ENCODE measurements around the gene CYP46A1.

CYP46A1 gene

GRCh38 chr14:99664058-99664936, 19.8 kb upstream of the CYP46A1 start:
- no peak for TF ChIP-seq GABPA (IDR thresholded peaks at IDR 0.05; ENCODE audit: low read depth)
- Histone ChIP-seq H3K27ac (replicated peaks) (no peak overlapping the region), H3K27me3 (ENCODE audit: insufficient read depth, poor library complexity, severe bottlenecking) (peaks cover 3% of the 10 kb centered on the region), H3K4me3 (replicated peaks; ENCODE audit: insufficient read depth, low read length) (no peak overlapping the region)
- no peak for DNase-seq (ENCODE audit: low read depth in 1 of 2, low spot score in 1 of 2)

- H3K27ac ChIP-seq (replicated peaks): no peak overlapping the region
- no peak for DNase-seq (ENCODE audit: low read depth in 1 of 2, low spot score in 1 of 2)
- no peak overlapping the region for H3K4me3 ChIP-seq (replicated peaks; ENCODE audit: insufficient read depth, low read length)
- H3K27me3 ChIP-seq (ENCODE audit: insufficient read depth, poor library complexity, severe bottlenecking): peaks cover 3% of the 10 kb centered on the region
- TF ChIP-seq, protein P1, sequence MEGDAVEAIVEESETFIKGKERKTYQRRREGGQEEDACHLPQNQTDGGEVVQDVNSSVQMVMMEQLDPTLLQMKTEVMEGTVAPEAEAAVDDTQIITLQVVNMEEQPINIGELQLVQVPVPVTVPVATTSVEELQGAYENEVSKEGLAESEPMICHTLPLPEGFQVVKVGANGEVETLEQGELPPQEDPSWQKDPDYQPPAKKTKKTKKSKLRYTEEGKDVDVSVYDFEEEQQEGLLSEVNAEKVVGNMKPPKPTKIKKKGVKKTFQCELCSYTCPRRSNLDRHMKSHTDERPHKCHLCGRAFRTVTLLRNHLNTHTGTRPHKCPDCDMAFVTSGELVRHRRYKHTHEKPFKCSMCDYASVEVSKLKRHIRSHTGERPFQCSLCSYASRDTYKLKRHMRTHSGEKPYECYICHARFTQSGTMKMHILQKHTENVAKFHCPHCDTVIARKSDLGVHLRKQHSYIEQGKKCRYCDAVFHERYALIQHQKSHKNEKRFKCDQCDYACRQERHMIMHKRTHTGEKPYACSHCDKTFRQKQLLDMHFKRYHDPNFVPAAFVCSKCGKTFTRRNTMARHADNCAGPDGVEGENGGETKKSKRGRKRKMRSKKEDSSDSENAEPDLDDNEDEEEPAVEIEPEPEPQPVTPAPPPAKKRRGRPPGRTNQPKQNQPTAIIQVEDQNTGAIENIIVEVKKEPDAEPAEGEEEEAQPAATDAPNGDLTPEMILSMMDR (IDR thresholded peaks at IDR 0.05; ENCODE audit: insufficient read depth, low read length): no peak
- TF ChIP-seq POLR2AphosphoS5 (IDR thresholded peaks at IDR 0.05; ENCODE audit: low read depth) (no peak), SPI1 (IDR thresholded peaks at IDR 0.05; ENCODE audit: borderline replicate concordance, low read depth) (no peak), GABPA (IDR thresholded peaks at IDR 0.05; ENCODE audit: low read depth) (no peak), REST (IDR thresholded peaks at IDR 0.05; ENCODE audit: insufficient replicate concordance, low read depth) (no peak)
Observed at GRCh38 chr14:99664937-99665273, 19.2 kb upstream of the CYP46A1 start.

DNA sequence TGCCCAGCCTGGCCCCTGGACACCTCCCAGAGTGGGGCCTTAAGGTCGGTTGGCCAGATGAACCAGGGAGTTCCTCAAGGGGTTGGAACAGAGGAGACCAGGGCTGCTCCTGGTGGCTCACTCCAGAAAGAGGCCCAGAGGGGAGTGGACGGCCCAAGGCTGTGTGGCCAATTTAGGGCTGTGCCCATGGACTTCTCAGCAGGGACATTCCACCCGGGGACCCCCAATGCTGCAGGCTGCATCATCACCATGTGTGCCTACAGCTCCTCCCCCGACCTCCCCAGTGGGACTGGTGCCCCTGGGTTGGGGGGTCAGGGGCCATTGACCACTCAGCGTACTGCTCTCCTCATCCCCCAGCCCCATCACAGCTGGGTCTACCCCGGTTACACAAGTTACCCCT, 17.6 kb upstream of the CYP46A1 start:
- TF ChIP-seq POLR2AphosphoS5 (IDR thresholded peaks at IDR 0.05; ENCODE audit: low read depth) (no peak), SPI1 (IDR thresholded peaks at IDR 0.05; ENCODE audit: borderline replicate concordance, low read depth) (no peak), REST (IDR thresholded peaks at IDR 0.05; ENCODE audit: insufficient replicate concordance, low read depth) (no peak)
- TF ChIP-seq, protein P1 (IDR thresholded peaks at IDR 0.05; ENCODE audit: insufficient read depth, low read length): no peak
- Histone ChIP-seq H3K4me3 (replicated peaks; ENCODE audit: insufficient read depth, low read length) (no peak overlapping the region), H3K27ac (replicated peaks) (no peak overlapping the region), H3K27me3 (ENCODE audit: insufficient read depth, poor library complexity, severe bottlenecking) (peaks cover 3% of the 10 kb centered on the region)
- no peak for DNase-seq (ENCODE audit: low read depth in 1 of 2, low spot score in 1 of 2)

DNA sequence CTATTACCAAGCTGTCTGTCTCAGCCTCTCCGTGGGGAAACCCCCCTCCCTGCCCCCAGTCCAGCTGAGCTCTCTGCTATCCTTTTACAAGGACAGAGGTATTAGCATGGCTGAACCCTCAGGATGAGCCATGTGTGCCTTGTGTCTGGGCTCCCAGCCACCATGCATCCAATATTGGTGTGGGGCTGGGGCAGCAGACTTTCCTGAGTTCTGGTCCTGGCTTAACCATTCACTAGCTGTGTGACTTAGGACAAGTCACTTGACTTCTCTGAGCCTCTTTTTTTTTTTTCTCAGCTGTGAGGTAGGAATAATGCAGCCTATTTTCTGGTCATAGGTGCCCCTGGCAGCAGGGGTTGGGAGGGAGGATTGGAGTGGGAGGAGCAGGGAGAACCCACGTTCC, 17.1 kb upstream of the CYP46A1 start:
- Histone ChIP-seq H3K27me3 (ENCODE audit: insufficient read depth, poor library complexity, severe bottlenecking) (peaks cover under 1% of the 10 kb centered on the region), H3K27ac (replicated peaks) (no peak overlapping the region), H3K4me3 (replicated peaks; ENCODE audit: insufficient read depth, low read length) (no peak overlapping the region)
- TF ChIP-seq, protein P1 (IDR thresholded peaks at IDR 0.05; ENCODE audit: insufficient read depth, low read length): no peak
- TF ChIP-seq SPI1 (IDR thresholded peaks at IDR 0.05; ENCODE audit: borderline replicate concordance, low read depth) (no peak), GABPA (IDR thresholded peaks at IDR 0.05; ENCODE audit: low read depth) (no peak), POLR2AphosphoS5 (IDR thresholded peaks at IDR 0.05; ENCODE audit: low read depth) (no peak), REST (IDR thresholded peaks at IDR 0.05; ENCODE audit: insufficient replicate concordance, low read depth) (no peak)
- no peak for DNase-seq (ENCODE audit: low read depth in 1 of 2, low spot score in 1 of 2)
